ENCODE measurements around the gene NANOS2. TPM values are rescaled to one million over a fixed set of nuclear protein-coding genes. Genes with fewer than 3 reads are reported as not detected.
"Not testable (repeated sequence)": the region's sequence is repeated elsewhere in the genome, so short reads cannot be mapped to it uniquely, and the experiment has no call there.

NANOS2 gene
- total and polyA plus RNA-seq, 8 donors = not detected

GRCh38 chr19:45901432-45901911, 13.1 kb downstream of the NANOS2 start:
- intact Hi-C loops (cut with DNase I) = no loop called here
- Histone ChIP-seq H3K27ac (peak overlapping the region in 1 of 2 donors; percentile 28), H3K36me3 (peaks cover 0 to 27% of the 10 kb centered on the region in 2 donors), H3K4me1 (peaks cover 11 to 20% of the 10 kb centered on the region in 2 donors), H3K4me3 (peak overlapping the region; percentile 57 to 76), H3K9me3 (no peaks in the 10 kb centered on the region), H3K27me3 (no peaks in the 10 kb centered on the region)
- TF ChIP-seq CTCF (IDR thresholded peaks at IDR 0.05) = no peak
- ATAC-seq (peak; percentile 2), DNase-seq (peak in 3 of 4 donors; percentile 55 to 90 (median 61))

DNA sequence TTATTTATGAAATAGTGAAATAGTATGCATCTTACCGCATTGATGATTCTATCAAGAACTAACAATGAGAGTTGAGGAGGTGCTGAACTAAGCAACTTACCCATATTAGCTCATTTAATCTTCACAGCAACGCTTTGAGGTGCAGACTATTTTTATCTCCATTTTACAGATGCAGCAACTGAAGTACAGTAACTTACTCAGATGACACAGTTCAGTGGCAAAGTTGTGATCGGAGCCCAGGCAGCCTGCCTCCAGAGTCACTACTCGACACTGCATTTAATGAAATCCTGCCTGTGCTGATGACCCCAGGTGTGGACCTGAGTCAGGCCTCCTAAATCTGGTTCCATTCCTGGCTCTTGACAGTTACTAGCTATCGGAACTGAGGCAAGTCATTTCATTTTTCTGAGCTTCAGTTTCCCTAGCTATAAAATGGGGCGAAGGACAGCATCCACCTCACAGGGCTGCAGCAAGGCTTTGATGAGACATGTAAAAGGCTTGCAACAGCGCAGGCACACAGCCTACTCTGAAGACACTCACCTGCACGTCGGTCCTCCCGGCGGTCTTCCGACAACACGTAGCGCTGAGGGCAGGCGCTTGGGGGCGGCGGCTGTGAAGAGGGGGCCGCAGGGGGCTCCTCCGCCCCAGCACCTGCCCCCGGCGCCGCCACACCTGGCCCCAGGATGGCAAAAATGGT, 13.7 kb downstream of the NANOS2 start:
- no peaks in the 10 kb centered on the region for H3K27me3 ChIP-seq
- no peaks in the 10 kb centered on the region for H3K9me3 ChIP-seq
- TF ChIP-seq CTCF (IDR thresholded peaks at IDR 0.05) = no peak
- ATAC-seq (no peak), DNase-seq (no peak)
- H3K4me1 ChIP-seq = peaks cover 11 to 20% of the 10 kb centered on the region in 2 donors
- no peak overlapping the region for H3K27ac ChIP-seq
- H3K4me3 ChIP-seq = peak overlapping the region; percentile 57 to 76
- H3K36me3 ChIP-seq = peaks cover 0 to 27% of the 10 kb centered on the region in 2 donors
- intact Hi-C loops (cut with DNase I) = no loop called here

- Histone ChIP-seq H3K27me3 (no peaks in the 10 kb centered on the region), H3K4me1 (peaks cover 11 to 20% of the 10 kb centered on the region in 2 donors)
- no peak for ATAC-seq
Measured at GRCh38 chr19:45899919-45900589, 14.5 kb downstream of the NANOS2 start.

DNA sequence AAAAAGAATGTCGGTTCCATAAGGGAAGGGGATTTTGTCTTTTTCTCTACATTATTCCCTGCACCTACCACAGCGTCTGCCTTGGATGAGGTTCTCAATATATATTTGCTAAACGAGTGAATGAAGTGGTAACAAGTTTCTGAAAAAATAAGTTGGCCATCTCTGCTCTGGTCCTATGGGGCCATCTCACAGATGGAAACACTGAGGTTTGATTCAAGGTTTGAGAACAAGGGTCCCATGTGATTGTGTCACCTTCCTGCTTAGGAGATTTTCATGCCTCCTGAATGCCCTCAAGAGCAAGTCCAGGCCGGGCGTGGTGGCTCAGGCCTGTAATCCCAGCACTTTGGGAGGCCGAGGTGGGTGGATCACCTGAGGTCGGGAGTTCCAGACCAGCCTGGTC, 15.3 kb downstream of the NANOS2 start:
- H3K36me3 ChIP-seq = peaks cover 0 to 37% of the 10 kb centered on the region in 2 donors
- no peak for DNase-seq
- intact Hi-C loops (cut with DNase I) = no loop called here
- no peak for ATAC-seq
- H3K4me1 ChIP-seq = peaks cover 11 to 20% of the 10 kb centered on the region in 2 donors
- H3K27me3 ChIP-seq = no peaks in the 10 kb centered on the region
- no peak overlapping the region for H3K4me3 ChIP-seq
- TF ChIP-seq CTCF (IDR thresholded peaks at IDR 0.05) = no peak
- no peaks in the 10 kb centered on the region for H3K9me3 ChIP-seq
- no peak overlapping the region for H3K27ac ChIP-seq

More at GRCh38 chr19:45899919-45900589, 14.5 kb downstream of the NANOS2 start:
- Histone ChIP-seq H3K9me3 (no peaks in the 10 kb centered on the region), H3K4me3 (no peak overlapping the region), H3K36me3 (peaks cover 0 to 34% of the 10 kb centered on the region in 2 donors), H3K27ac (no peak overlapping the region)
- TF ChIP-seq CTCF (IDR thresholded peaks at IDR 0.05) = no peak
- DNase-seq = no peak
- intact Hi-C loops (cut with DNase I) = no loop called here

DNA sequence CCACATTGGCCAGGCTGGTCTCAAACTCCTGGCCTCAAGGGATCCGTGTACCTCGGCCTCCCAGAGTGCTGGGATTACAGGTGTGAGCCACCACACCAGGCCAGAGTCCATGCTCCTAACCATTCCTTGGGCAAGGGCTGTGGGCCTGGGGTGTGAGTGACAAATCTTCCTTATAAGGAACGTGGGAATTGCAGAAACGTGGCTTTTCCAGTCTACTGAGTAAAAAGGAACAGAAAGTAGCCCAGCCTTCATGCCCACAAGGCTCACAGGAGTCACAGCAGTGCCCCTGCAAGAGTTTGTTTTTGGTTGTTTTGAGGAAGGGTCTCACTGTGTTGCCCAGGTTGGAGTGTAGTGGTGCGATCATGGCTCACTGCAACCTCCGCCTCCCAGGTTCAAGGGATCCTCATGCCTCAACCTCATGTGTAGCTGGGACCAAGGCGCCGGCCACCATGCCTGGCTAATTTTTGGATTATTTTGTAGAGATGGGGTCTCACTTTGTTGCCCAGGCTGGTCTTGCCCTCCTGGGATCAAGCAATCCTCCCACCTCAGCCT, 17.2 kb downstream of the NANOS2 start:
- ATAC-seq = no peak
- no peaks in the 10 kb centered on the region for H3K9me3 ChIP-seq

GRCh38 chr19:45895983-45896599, 18.5 kb downstream of the NANOS2 start:
- intact Hi-C loops (cut with DNase I) = not testable (repeated sequence)
- H3K36me3 ChIP-seq = peaks cover 0 to 42% of the 10 kb centered on the region in 2 donors

More for the DNA sequence above, 17.2 kb downstream of the NANOS2 start:
- H3K27me3 ChIP-seq = no peaks in the 10 kb centered on the region
- no peak overlapping the region for H3K27ac ChIP-seq
- H3K4me1 ChIP-seq = peaks cover 8 to 11% of the 10 kb centered on the region in 2 donors
- TF ChIP-seq CTCF (IDR thresholded peaks at IDR 0.05) = no peak
- DNase-seq = no peak
- intact Hi-C loops (cut with DNase I) = no loop called here
- H3K4me3 ChIP-seq = no peak overlapping the region
- peaks cover 0 to 37% of the 10 kb centered on the region in 2 donors for H3K36me3 ChIP-seq

More at GRCh38 chr19:45895983-45896599, 18.5 kb downstream of the NANOS2 start:
- not testable (repeated sequence) for H3K27ac ChIP-seq, ATAC-seq, DNase-seq, H3K4me1 ChIP-seq, H3K27me3 ChIP-seq, H3K9me3 ChIP-seq, H3K4me3 ChIP-seq

Measured in left lung (tissue), 10 donors.